ENCODE measurements around the gene CAMTA1.
A peak's percentile ranks its signal among the peaks of the same experiment; 100 is the strongest.
"Not testable (repeated sequence)": the region's sequence is repeated elsewhere in the genome, so short reads cannot be mapped to it uniquely, and the experiment has no call there.

CAMTA1 gene

GRCh38 chr1:6845786-6846185 is 60.5 kb downstream of the CAMTA1 start:
- H3K36me3 ChIP-seq (ENCODE audit: control insufficient read depth, insufficient read depth, low read length): peaks cover 36% of the 10 kb centered on the region
- 94 to 100% methylated on average over 1 to 2 of the region's 4 CpGs for WGBS, 2 experiments (ENCODE audit: insufficient coverage in 2 of 2)

GRCh38 chr1:6848816-6849215 is 63.6 kb downstream of the CAMTA1 start:
- peaks cover 10% of the 10 kb centered on the region for H3K9me3 ChIP-seq (ENCODE audit: control insufficient read depth, low read length)
- no peak overlapping the region for H3K27ac ChIP-seq (ENCODE audit: low read depth, low read length, severe bottlenecking)
- H3K4me3 ChIP-seq (ENCODE audit: extremely low read depth, insufficient read depth, low read length, poor library complexity, severe bottlenecking): no peak overlapping the region
- 93 to 96% methylated on average over 3 of the region's 3 CpGs for WGBS, 2 experiments (ENCODE audit: insufficient coverage in 2 of 2)
- peaks cover 30% of the 10 kb centered on the region for H3K36me3 ChIP-seq (ENCODE audit: control insufficient read depth, insufficient read depth, low read length)
- no peaks in the 10 kb centered on the region for H3K4me1 ChIP-seq (ENCODE audit: control insufficient read depth, insufficient read depth, low read length, poor library complexity, severe bottlenecking)

More at GRCh38 chr1:6845786-6846185, 60.5 kb downstream of the CAMTA1 start:
- H3K4me3 ChIP-seq (ENCODE audit: extremely low read depth, insufficient read depth, low read length, poor library complexity, severe bottlenecking); H3K4me1 ChIP-seq (ENCODE audit: control insufficient read depth, insufficient read depth, low read length, poor library complexity, severe bottlenecking); H3K27ac ChIP-seq (ENCODE audit: low read depth, low read length, severe bottlenecking); H3K9me3 ChIP-seq (ENCODE audit: control insufficient read depth, low read length): not testable (repeated sequence)

GRCh38 chr1:6850537-6850936 is 65.3 kb downstream of the CAMTA1 start:
- H3K27ac ChIP-seq (ENCODE audit: low read depth, low read length, severe bottlenecking): no peak overlapping the region
- no peaks in the 10 kb centered on the region for H3K4me1 ChIP-seq (ENCODE audit: control insufficient read depth, insufficient read depth, low read length, poor library complexity, severe bottlenecking)
- H3K9me3 ChIP-seq (ENCODE audit: control insufficient read depth, low read length): peaks cover 3% of the 10 kb centered on the region
- 91% methylated on average over 2 to 4 of the region's 4 CpGs for WGBS, 2 experiments (ENCODE audit: insufficient coverage in 2 of 2)
- H3K36me3 ChIP-seq (ENCODE audit: control insufficient read depth, insufficient read depth, low read length): peaks cover 19% of the 10 kb centered on the region
- H3K4me3 ChIP-seq (ENCODE audit: extremely low read depth, insufficient read depth, low read length, poor library complexity, severe bottlenecking): no peak overlapping the region

GRCh38 chr1:6852136-6852890 is 67.1 kb downstream of the CAMTA1 start:
- 90 to 100% methylated on average over 2 to 4 of the region's 6 CpGs for whole genome bisulfite sequencing, 2 experiments (ENCODE audit: insufficient coverage in 2 of 2)
- no peak overlapping the region for H3K4me3 ChIP-seq (ENCODE audit: extremely low read depth, insufficient read depth, low read length, poor library complexity, severe bottlenecking)
- H3K27ac ChIP-seq (ENCODE audit: low read depth, low read length, severe bottlenecking): no peak overlapping the region
- H3K36me3 ChIP-seq (ENCODE audit: control insufficient read depth, insufficient read depth, low read length): peaks cover 17% of the 10 kb centered on the region
- H3K4me1 ChIP-seq (ENCODE audit: control insufficient read depth, insufficient read depth, low read length, poor library complexity, severe bottlenecking): no peaks in the 10 kb centered on the region
- H3K9me3 ChIP-seq (ENCODE audit: control insufficient read depth, low read length): no peaks in the 10 kb centered on the region

GRCh38 chr1:6854166-6854565 is 68.9 kb downstream of the CAMTA1 start:
- WGBS, 2 experiments (ENCODE audit: insufficient coverage in 2 of 2): 100% methylated on average over 2 to 3 of the region's 4 CpGs
- no peak overlapping the region for H3K27ac ChIP-seq (ENCODE audit: low read depth, low read length, severe bottlenecking)
- H3K4me3 ChIP-seq (ENCODE audit: extremely low read depth, insufficient read depth, low read length, poor library complexity, severe bottlenecking): no peak overlapping the region
- no peaks in the 10 kb centered on the region for H3K9me3 ChIP-seq (ENCODE audit: control insufficient read depth, low read length)
- H3K36me3 ChIP-seq (ENCODE audit: control insufficient read depth, insufficient read depth, low read length): peaks cover 16% of the 10 kb centered on the region
- no peaks in the 10 kb centered on the region for H3K4me1 ChIP-seq (ENCODE audit: control insufficient read depth, insufficient read depth, low read length, poor library complexity, severe bottlenecking)

- Histone ChIP-seq H3K9me3 (ENCODE audit: control insufficient read depth, low read length) (no peaks in the 10 kb centered on the region), H3K36me3 (ENCODE audit: control insufficient read depth, insufficient read depth, low read length) (peaks cover 9% of the 10 kb centered on the region), H3K4me1 (ENCODE audit: control insufficient read depth, insufficient read depth, low read length, poor library complexity, severe bottlenecking) (peaks cover 6% of the 10 kb centered on the region), H3K27ac (ENCODE audit: low read depth, low read length, severe bottlenecking) (no peak overlapping the region), H3K4me3 (ENCODE audit: extremely low read depth, insufficient read depth, low read length, poor library complexity, severe bottlenecking) (no peak overlapping the region)
- WGBS, 2 experiments (ENCODE audit: insufficient coverage in 2 of 2): 83 to 93% methylated on average over 2 of the region's 2 CpGs
Measured at GRCh38 chr1:6857831-6858230, 72.6 kb downstream of the CAMTA1 start.

GRCh38 chr1:6858596-6858995 is 73.3 kb downstream of the CAMTA1 start:
- H3K27ac ChIP-seq (ENCODE audit: low read depth, low read length, severe bottlenecking): no peak overlapping the region
- H3K4me3 ChIP-seq (ENCODE audit: extremely low read depth, insufficient read depth, low read length, poor library complexity, severe bottlenecking): no peak overlapping the region
- WGBS, 2 experiments (ENCODE audit: insufficient coverage in 2 of 2): 80 to 95% methylated on average over 1 to 2 of the region's 3 CpGs
- H3K36me3 ChIP-seq (ENCODE audit: control insufficient read depth, insufficient read depth, low read length): peaks cover 6% of the 10 kb centered on the region
- peaks cover 6% of the 10 kb centered on the region for H3K4me1 ChIP-seq (ENCODE audit: control insufficient read depth, insufficient read depth, low read length, poor library complexity, severe bottlenecking)
- no peaks in the 10 kb centered on the region for H3K9me3 ChIP-seq (ENCODE audit: control insufficient read depth, low read length)

- WGBS, 2 experiments (ENCODE audit: insufficient coverage in 2 of 2): 72 to 73% methylated on average over 3 to 5 of the region's 7 CpGs
- Histone ChIP-seq H3K36me3 (ENCODE audit: control insufficient read depth, insufficient read depth, low read length) (peaks cover 11% of the 10 kb centered on the region), H3K9me3 (ENCODE audit: control insufficient read depth, low read length) (no peaks in the 10 kb centered on the region), H3K27ac (ENCODE audit: low read depth, low read length, severe bottlenecking) (peak overlapping the region; percentile 86), H3K4me1 (ENCODE audit: control insufficient read depth, insufficient read depth, low read length, poor library complexity, severe bottlenecking) (peaks cover 6% of the 10 kb centered on the region), H3K4me3 (ENCODE audit: extremely low read depth, insufficient read depth, low read length, poor library complexity, severe bottlenecking) (no peak overlapping the region)
Measured at GRCh38 chr1:6859415-6860343, 74.4 kb downstream of the CAMTA1 start.

- no peaks in the 10 kb centered on the region for H3K9me3 ChIP-seq (ENCODE audit: control insufficient read depth, low read length)
- H3K36me3 ChIP-seq (ENCODE audit: control insufficient read depth, insufficient read depth, low read length): peaks cover 11% of the 10 kb centered on the region
- 92 to 97% methylated on average over 5 to 6 of the region's 6 CpGs for WGBS, 2 experiments (ENCODE audit: insufficient coverage in 2 of 2)
- no peak overlapping the region for H3K4me3 ChIP-seq (ENCODE audit: extremely low read depth, insufficient read depth, low read length, poor library complexity, severe bottlenecking)
- H3K4me1 ChIP-seq (ENCODE audit: control insufficient read depth, insufficient read depth, low read length, poor library complexity, severe bottlenecking): peaks cover 6% of the 10 kb centered on the region
- H3K27ac ChIP-seq (ENCODE audit: low read depth, low read length, severe bottlenecking): peak overlapping the region; percentile 74
Measured at GRCh38 chr1:6860401-6860800, 75.1 kb downstream of the CAMTA1 start.

- WGBS, 2 experiments (ENCODE audit: insufficient coverage in 2 of 2): 92 to 94% methylated on average over 9 of the region's 12 CpGs
- H3K4me1 ChIP-seq (ENCODE audit: control insufficient read depth, insufficient read depth, low read length, poor library complexity, severe bottlenecking): peaks cover 13% of the 10 kb centered on the region
- H3K9me3 ChIP-seq (ENCODE audit: control insufficient read depth, low read length): no peaks in the 10 kb centered on the region
- H3K27ac ChIP-seq (ENCODE audit: low read depth, low read length, severe bottlenecking): no peak overlapping the region
- H3K4me3 ChIP-seq (ENCODE audit: extremely low read depth, insufficient read depth, low read length, poor library complexity, severe bottlenecking): no peak overlapping the region
- peaks cover 6% of the 10 kb centered on the region for H3K36me3 ChIP-seq (ENCODE audit: control insufficient read depth, insufficient read depth, low read length)
Measured at GRCh38 chr1:6861075-6861724, 75.9 kb downstream of the CAMTA1 start.
